Karpas-422 (cell line): ENCODE measurements around the gene RSPH3. TPM values are rescaled to one million over a fixed set of nuclear protein-coding genes. Genes with fewer than 3 reads are reported as not detected.

Experiments
- DNase-seq: peaks from one replicate; pipeline ENCODE4 v3.0.0-alpha.2; 2015
- H2AFZ ChIP-seq: fragments of 200-600 bp; sonication (generic); 2 replicates; pipeline ENCODE4 v1.6.1; 2014; ENCODE audit warnings: antibody characterized with exemption, low read length, mixed read lengths
- H3K27ac ChIP-seq: fragments of 200-600 bp; sonication (generic); 2 replicates; pipeline ENCODE4 v1.5.1; 2014; ENCODE audit warnings: mild to moderate bottlenecking, low read length, moderate library complexity
- H3K27me3 ChIP-seq: fragments of 200-600 bp; sonication (generic); 2 replicates; pipeline ENCODE4 v1.6.1; 2014; ENCODE audit warnings: low read length, mixed read lengths
- H3K36me3 ChIP-seq: fragments of 200-600 bp; sonication (generic); 2 replicates; pipeline ENCODE4 v1.6.1; 2014; ENCODE audit warnings: low read length, mixed read lengths; ENCODE audit not compliant: insufficient read depth
- H3K4me1 ChIP-seq: fragments of 200-600 bp; sonication (generic); 2 replicates; pipeline ENCODE4 v1.6.1; 2014; ENCODE audit warnings: mild to moderate bottlenecking, low read length, mixed read lengths
- H3K4me2 ChIP-seq: fragments of 200-600 bp; sonication (generic); 2 replicates; pipeline ENCODE4 v1.6.1; 2014; ENCODE audit warnings: low read length, low read depth, mild to moderate bottlenecking; ENCODE audit not compliant: poor library complexity, severe bottlenecking
- H3K4me3 ChIP-seq: fragments of 200-600 bp; sonication (generic); 2 replicates; pipeline ENCODE4 v1.5.1; 2014; ENCODE audit warnings: mild to moderate bottlenecking, antibody characterized with exemption, low read length, mixed read lengths
- H3K79me2 ChIP-seq: fragments of 200-600 bp; sonication (generic); 2 replicates; pipeline ENCODE4 v1.6.1; 2014; ENCODE audit warnings: mild to moderate bottlenecking, low read length, mixed read lengths
- H3K9ac ChIP-seq: fragments of 200-600 bp; sonication (generic); 2 replicates; pipeline ENCODE4 v1.6.0; 2014; ENCODE audit warnings: low read length
- H3K9me2 ChIP-seq: fragments of 200-600 bp; sonication (generic), shearing (Covaris generic); replicated peaks from 2 replicates; pipeline ENCODE4 v1.6.0; 2014; ENCODE audit warnings: mild to moderate bottlenecking, low read length, moderate library complexity; ENCODE audit not compliant: insufficient read depth
- H3K9me3 ChIP-seq: fragments of 300-700, 200-600 bp; sonication (generic); 2 replicates; pipeline ENCODE4 v1.6.1; 2014; ENCODE audit warnings: low read length, mixed read lengths
- H4K20me1 ChIP-seq: fragments of 200-600 bp; sonication (generic); 2 replicates; pipeline ENCODE4 v1.6.1; 2014; ENCODE audit warnings: mild to moderate bottlenecking, antibody characterized with exemption, low read length, low read depth; ENCODE audit not compliant: insufficient read depth
- small RNA-seq: library from RNA; depleted of rRNA; stranded (forward); fragments of <200 nt; gene quantifications from one replicate; pipeline ENCODE3, GENCODE V24; 2014
- total RNA-seq: library from RNA; depleted of rRNA; stranded (reverse); fragments of >200 nt; shearing (Covaris generic); gene quantifications from 2 replicates; pipeline ENCODE4 v1.2.3, GENCODE V29; 2014; ENCODE audit warnings: low replicate concordance; rRNA removed

Gene RSPH3
- total RNA-seq, 1 experiment from 2014 or later = 3.3 TPM

DNA sequence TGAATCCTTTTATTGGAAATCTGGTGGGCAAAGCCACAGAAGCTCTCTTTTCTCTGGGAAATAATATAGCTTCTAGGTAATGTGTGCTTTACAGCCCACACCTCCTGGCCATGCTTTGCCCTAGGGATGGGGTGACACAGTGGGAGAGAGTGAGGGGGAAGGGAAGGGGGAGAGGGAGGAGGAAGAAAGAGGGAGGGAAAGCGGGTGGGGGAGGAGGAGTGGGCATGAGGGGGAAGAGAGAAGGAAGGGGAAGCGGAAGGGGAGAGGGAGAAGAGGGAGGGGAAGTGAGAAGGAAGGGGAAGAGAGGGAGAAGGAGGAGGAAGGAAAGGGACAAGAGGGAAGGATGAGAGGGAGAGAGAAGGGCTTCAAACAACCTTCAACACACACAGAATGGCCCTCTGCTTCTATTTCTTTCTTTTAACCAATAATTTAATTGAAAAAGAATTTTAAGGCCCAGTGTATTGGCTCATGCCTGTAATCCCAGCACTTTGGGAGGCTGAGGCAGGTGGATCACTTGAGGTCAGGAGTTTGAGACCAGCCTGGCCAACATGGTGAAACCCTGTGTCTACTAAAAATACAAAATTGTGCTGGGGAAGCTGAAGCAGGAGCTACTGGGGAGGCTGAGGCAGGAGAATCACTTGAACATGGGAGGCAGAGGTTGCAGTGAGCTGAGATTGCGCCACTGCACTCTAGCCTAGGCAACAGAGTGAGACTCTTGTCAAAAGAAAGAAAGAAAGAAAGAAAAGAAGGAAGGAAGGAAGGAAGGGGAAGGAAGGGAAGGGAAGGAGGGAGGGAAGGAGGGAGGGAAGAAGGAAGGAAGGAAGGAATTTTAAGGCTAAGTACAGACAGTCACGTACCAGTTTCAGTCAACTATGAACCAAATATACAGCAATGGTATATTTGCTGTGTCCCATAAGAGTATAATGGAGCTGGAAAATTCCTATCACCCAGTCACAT, 75.2 kb downstream of the RSPH3 start:
- Histone ChIP-seq H3K27ac (no peak overlapping the region), H2AFZ (no peak overlapping the region), H3K9me2 (no peaks in the 10 kb centered on the region), H3K36me3 (no peaks in the 10 kb centered on the region), H3K79me2 (no peaks in the 10 kb centered on the region), H3K9ac (no peak overlapping the region), H3K4me2 (no peak overlapping the region), H4K20me1 (no peaks in the 10 kb centered on the region), H3K9me3 (no peaks in the 10 kb centered on the region), H3K4me3 (no peak overlapping the region), H3K27me3 (no peaks in the 10 kb centered on the region), H3K4me1 (peaks cover 7% of the 10 kb centered on the region)
- DNase-seq = no peak

DNA sequence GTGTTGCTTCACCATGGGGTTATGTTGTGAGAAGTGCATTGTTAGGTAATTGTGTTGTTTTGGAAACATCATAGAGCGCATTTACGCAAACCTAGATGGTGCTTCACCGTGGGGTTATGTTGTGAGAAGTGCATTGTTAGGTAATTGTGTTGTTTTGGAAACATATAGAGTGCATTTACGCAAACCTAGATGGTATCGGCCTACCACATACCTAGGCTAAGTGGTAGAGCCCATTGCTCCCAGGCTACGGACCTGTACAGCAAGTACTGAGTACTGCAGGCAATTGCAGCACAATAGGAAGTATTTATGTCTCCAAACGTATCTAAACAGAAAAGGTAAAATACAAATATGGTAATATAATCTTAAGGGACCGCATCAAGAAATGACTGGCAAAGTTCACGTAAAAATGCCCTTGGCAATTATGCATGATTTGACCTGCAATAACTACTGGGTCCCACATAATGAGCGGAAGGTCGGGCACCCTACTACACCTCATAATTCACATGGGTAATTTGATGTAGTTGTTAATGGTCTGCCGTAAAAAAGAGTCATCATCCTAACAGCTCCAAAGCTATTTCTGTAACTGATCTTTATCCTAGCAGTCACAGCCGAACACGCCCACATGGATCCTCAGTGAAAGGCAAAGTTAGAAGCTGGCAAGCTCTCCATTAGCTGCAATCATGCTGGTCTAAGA, 76.0 kb downstream of the RSPH3 start:
- Histone ChIP-seq H3K9me3 (no peaks in the 10 kb centered on the region), H3K4me1 (peaks cover 7% of the 10 kb centered on the region), H3K36me3 (no peaks in the 10 kb centered on the region), H4K20me1 (no peaks in the 10 kb centered on the region), H3K9me2 (no peaks in the 10 kb centered on the region), H3K4me2 (no peak overlapping the region), H2AFZ (no peak overlapping the region), H3K4me3 (no peak overlapping the region), H3K27ac (no peak overlapping the region), H3K9ac (no peak overlapping the region), H3K79me2 (no peaks in the 10 kb centered on the region), H3K27me3 (no peaks in the 10 kb centered on the region)
- DNase-seq = no peak

Small RNA genes within 50 kb of the gene (small RNA-seq; reads per million reads assigned to genes)
- not detected for gene RNU6-293P

Other genes starting within 250 kb of the RSPH3 start
- 88.5 and 185 TPM in 2 replicates for gene EZR, start 180.8 kb downstream of the RSPH3 start, total RNA-seq
- gene TAGAP, start 44.8 kb upstream of the RSPH3 start, total RNA-seq = 16.2 and 16.5 TPM in 2 replicates
- 73.2 and 90.0 TPM in 2 replicates for gene FNDC1, start 169.2 kb upstream of the RSPH3 start, total RNA-seq